Right renal cortex interstitium (tissue), 3 donors: ENCODE measurements around the gene CALD1. TPM values are rescaled to one million over a fixed set of nuclear protein-coding genes. Genes with fewer than 3 reads are reported as not detected.

Experiments used
- DNase-seq, 3 donors: peaks; one replicate each; pipeline ENCODE4 v3.0.0-alpha.2; 2013; ENCODE audit warnings: low read depth in 3 of 3, low spot score in 2 of 3
- polyA plus RNA-seq, 3 donors: library from polyadenylated mRNA; unstranded; fragments of 120-200 nt; gene quantifications; one replicate each; pipeline ENCODE4 v1.2.1, GENCODE V29; 2013; ENCODE audit not compliant: insufficient read length in 3 of 3

Gene CALD1
- polyA plus RNA-seq, 3 donors, result 244 to 292 (median 257) TPM

DNA sequence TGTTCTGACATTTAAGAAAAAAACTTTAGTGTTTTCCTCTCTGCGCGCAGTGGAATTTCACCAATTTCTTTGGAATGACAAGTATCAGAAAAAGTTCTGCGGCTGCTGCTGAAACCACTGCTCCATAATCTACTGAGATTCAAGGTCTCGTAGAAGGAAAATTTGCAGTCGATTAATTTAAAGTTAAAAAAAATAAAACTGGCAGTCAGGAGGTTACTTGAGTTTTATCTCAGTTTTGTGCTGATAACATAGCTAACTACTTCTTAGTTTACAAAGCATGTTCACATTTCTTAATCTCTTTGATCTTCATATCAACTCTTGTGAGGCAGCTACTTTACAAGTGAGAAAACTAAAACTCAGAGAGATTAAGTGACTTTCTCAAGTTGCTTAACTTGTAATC lies 18.2 kb upstream of the CALD1 start:
- DNase-seq, result no peak

GRCh38 chr7:134763960-134764359 lies 15.5 kb upstream of the CALD1 start:
- DNase-seq, result no peak

DNA sequence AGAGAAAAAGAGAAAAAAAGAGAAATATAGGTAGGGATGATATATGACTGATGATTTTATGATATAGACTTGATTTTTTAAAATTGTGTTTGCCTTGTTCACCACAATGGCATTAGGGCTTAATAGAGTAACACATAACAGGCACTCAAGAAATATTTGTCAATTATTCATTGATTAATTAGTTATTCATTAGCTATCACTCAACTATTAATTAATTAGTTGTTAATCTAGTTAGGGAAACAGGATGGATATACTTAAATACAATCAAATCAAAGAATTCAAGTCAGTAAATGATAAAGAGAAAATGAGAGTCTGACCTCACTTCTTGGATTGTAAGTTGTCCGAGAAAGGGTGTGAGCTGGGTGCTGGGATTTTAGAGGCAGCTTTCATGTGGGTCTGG lies 15.1 kb upstream of the CALD1 start:
- no peak for DNase-seq

- DNase-seq, result no peak
These were observed 12.5 kb upstream of the CALD1 start for GRCh38 chr7:134766779-134767519.

DNA sequence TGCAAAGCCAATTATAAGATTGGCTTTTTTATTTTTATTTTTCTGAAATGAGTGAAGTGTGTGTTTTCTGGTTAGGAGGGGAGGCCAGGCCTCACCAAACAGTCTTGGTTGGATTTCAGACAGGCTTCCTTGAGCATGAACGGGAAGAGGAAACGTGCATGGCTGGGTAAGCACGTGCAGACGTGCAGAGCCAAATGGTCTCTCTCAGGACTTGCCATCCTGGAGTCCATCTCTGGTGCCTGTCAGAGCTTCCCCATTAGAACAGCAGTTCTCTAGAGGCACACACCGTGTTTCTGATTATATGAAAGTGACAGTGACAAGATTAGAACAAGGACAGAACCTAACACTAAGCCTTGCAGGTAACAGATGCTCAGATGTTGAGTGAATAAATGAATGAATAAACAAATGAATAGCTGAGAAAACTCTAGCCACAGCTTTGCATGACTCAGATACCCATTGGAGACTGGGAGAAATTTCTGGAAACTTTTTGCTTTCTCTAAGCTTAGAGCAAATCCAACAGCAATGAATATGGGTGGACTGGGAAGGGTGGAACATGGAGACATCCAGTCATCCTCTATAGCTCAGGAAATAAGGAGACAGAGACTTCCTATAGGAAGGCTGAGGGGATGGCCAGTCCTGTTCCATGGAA lies 11.8 kb upstream of the CALD1 start:
- DNase-seq, result no peak

DNA sequence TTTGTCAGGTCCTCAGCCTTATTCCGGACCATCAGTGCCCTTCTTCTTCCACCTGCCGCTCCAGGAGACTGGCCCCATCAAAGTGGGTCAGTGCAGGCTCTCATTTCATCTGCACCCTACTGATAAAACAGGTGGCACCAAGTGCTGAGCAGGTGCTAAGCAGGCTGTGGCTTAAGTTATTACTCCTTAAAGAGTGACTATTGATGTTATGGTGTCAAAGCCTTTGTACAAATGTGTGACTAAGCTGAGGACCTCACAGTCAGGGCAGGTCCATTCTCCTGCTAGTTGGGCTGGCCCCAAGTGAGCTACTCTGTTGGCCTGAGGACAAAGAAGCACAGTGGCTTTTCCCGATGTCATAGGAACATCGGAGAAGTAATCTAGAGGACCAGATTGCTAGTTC lies 11.2 kb upstream of the CALD1 start:
- DNase-seq, result no peak

DNA sequence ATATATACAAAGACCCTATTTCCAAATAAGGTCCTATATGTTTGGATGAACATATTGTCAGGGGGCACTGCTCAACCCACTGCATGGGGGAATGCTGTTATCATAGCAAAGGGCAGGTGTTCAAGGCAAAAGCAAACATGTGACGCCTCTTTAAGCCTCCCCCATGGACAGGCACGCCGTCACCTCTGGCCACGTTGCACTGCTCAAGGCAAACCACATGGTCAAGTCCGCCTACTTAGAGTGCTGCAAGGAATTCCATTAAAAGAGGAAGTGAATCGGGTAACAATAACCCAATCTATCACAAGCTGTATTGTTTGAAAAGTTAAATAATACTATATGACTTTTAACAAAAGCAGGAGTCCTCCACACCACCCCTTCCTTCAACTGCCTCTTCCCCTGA lies 8.8 kb upstream of the CALD1 start:
- DNase-seq, result no peak

DNA sequence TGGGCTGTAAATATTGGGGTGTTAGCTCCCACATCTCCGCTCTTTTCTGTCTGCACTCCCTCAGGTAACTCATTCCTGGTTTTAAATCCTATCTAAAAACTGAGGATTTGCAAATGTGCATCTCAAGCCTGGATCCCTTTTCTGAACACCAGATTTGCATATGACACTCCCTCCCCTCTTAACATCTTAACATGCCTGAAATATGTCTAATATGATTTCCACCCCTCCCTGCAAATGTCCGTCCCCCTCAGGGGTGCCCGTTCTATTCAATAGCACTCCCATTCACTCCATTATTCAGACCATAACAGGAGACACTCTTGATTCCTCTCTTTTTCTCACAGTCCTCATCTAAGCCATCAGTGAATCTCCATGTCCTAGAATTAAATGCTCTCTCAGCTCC lies 8.3 kb upstream of the CALD1 start:
- DNase-seq, result no peak

GRCh38 chr7:134771889-134772288 lies 7.5 kb upstream of the CALD1 start:
- no peak for DNase-seq

DNA sequence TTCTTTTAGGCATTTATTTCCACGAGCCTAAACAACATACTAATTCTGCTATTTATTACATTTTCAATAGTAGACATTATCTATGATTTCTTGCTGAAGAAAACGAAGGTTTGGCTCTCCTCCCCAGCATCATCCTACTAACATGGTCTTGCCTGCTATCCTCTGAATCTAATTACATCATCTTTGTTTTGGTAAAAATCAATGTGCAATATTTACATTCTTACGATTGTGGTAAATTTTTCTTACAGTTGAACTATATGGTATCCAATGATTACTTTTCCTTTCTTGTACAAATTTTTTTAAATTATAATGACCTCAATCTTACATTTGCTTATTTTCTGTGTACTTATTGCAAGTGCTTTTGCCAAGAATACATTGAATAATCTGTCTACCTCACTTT lies 7.0 kb upstream of the CALD1 start:
- DNase-seq, result no peak

DNA sequence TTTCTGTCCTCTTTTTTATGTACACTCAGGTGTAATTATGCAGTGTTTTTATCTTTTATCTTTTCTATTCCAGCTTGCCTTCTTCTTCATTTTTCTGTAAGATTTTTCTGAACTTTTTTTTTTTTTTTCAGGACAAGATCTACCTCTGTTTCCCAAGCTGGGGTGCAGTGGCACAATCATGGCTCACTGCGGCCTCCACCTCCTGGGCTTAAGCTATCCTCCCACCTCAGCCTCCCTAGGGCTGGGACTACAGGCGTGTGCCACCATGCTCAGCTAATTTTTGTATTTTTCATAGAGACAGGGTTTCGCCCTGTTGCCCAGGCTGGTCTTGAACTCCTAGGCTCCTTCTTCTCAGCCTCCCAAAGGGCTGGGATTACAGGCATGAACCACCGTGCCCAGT lies 6.3 kb upstream of the CALD1 start:
- no peak for DNase-seq

- no peak for DNase-seq
These were observed 5.3 kb upstream of the CALD1 start for GRCh38 chr7:134774119-134774518.

GRCh38 chr7:134777470-134777869 lies 2.0 kb upstream of the CALD1 start:
- DNase-seq, result no peak

DNA sequence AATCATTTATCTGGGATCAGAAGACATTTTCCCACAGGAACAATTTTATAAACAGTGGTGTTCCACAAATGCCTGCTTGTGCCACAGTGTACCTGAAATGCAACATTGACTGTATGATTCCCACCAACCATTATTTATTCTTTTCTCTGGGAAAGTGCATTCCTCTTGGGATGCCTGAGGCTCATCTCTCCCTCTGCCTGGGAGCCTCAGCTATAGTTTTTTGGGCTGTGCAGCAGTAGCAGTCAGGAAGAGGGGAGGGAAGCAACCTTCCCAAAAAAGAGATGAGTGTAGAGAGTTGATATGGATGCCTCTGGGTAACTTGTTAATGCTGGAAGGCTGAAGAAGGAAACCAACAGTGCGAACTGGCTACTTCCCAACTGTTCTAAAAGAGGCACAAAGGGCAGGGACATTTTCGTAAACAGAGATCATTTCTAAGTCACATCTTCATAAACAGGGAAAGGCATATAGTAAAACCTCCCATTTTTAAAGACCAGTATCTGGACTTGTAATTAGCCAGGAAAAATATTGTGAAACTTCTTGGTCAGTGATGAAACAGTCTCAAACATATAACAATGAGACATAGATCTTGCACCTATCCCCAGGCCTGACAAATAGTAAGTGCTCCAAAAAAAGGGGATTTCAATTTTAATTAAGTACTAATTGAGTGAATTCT lies 1.4 kb upstream of the CALD1 start:
- no peak for DNase-seq

DNA sequence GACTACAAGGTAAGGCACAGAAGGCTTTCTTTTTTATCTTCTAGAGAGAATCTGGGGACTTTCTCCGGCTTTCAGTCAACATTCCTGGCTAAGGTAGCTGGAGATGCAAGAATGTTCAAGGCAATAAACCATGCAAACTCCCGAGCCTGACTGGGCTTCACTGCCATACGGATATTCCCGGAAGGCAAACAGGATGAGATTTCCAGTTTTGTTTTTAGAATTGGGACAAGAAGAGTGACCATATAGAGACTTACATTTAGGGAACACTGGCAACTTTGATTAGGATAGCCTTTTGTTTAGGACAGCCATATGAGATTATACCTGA lies 269 bp downstream of the CALD1 start:
- DNase-seq, result no peak

DNA sequence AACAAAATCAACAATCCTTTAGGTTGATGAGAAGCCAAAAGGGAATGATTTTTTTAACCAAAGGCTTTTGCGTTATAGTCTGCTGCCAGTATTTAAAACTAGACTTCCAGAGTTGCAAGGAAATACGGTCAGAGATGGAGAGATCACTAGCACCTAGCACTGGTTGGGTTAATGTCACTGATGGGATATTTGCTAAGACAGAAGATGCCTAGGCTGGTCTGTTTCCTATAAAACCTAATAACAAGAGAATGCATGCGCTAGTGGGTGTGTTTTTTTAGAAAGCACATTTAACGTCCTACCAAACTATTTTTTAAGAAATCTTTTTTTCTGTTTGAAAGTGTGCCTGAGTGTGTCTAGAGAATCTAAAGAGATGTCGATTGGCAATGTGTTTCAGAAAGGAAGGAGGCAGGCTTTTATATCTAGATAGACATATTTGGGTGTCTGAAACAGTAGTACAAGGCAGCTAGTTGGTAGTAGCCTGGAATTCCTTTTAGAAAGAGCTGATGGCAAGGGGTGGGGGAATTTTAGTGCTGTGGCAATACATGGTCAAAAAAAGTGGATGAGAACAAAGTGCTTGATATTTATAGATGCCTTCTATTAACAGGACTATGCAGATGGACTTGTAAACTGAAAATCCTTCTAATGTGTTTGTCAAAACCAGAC lies 863 bp downstream of the CALD1 start:
- DNase-seq, result no peak

DNA sequence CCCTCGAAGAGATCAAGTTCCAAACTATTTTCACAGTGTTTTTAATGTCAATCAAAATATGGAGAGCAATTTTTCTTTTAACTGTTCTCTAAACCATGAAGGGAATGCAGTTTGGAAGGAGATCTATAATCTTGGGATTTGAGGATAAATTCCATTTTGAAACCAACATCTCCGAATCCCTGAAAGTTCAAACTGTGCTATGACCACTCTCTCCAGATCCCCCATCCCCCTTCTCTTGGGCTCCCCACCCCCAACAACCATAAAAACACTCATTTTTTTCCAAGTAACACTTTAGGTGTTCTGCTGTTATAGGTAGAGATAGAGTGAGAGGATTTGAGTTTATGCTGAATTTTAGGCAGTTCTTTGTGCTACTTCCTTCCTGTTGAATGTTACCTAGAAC lies 1.7 kb downstream of the CALD1 start:
- no peak for DNase-seq

GRCh38 chr7:134782121-134782623 lies 2.7 kb downstream of the CALD1 start:
- no peak for DNase-seq

- no peak for DNase-seq
These were observed 4.0 kb downstream of the CALD1 start for GRCh38 chr7:134783294-134784069.

- DNase-seq, result no peak
These were observed 5.0 kb downstream of the CALD1 start for GRCh38 chr7:134784251-134785049.
